HG03558 (cell line): ENCODE data around the gene CRIM1.

Experiments used
- ATAC-seq: cut with Tn5 transposase; IDR thresholded peaks from one replicate; pipeline ENCODE4 v1.9.1; 2021; ENCODE audit warnings: moderate number of reproducible peaks; ENCODE audit not compliant: unreplicated experiment; ENCODE audit errors: extremely low read depth

CRIM1 gene

DNA sequence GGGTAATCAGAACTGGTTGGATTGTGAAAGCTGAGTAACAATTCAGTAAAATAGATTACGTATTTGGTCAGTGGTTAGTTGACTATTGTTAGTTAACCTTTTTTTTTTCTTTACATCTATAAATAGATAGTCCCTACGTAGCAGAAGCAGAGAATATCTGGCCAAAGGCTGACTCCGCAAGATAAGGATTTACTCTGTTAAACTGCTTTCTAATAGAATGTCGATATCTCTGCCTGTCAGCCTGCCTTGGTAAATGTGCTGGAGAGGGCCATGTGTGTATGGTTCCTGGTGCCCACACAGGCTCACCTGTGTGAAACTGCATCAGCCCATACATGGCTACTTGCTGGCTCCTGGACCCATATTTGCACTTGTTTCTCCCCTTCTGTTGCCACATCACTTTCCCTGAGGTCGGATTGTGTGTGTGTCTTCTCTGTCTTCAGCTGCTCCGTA, 94.4 kb downstream of the CRIM1 start:
- ATAC-seq = no peak

DNA sequence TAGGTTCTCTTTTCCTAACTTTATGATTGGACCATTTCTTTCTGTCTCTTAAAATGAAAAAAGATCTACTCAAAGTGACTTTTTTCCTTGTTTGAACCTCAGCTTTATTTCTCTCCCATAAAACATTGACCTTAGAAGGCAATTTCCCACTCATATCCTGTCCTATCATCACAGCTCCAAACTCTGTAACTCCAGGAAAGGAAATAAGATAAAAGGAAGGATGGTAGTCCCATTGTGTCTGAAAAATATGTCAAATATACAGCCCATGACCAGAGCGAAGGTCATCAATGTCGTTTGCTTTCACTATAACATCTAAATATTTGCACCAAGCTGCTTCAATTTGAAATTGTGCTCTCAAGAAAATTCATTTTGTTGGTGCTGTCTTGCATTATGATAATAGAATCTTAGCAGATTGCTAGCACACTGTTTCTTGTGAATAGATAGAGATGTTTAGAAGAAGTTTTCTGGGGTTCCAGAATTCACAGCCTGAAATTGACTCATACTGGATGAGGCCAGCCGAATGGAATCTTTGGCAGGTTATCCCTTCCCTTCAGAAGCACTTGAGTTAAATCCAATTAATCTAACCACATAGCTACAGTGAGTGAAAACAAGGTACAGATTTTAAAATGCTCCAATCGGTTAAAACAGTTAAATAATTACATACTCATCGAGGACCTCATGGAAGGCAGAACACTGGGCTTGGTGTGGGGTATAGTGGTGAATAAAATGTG, 95.1 kb downstream of the CRIM1 start:
- ATAC-seq = no peak

DNA sequence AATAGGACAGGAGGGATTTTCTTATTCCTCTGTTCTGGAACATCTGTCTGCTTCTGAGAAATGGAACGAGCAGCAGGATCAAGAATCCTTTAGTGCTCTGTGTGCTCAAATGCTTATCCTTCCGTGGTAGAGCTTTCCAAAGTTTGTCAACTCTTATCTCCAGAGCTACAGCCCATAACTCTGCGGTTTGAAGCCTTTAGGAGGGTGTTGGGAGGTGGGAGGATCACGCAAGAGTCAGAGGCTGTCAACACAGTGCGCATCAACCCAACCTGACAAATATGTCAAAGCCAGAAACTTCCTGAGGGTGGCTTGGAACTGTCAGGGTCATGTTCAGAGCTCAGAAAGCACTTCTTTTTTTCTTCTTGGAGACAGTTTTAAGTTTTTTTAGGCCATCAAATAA, 95.9 kb downstream of the CRIM1 start:
- no peak for ATAC-seq

DNA sequence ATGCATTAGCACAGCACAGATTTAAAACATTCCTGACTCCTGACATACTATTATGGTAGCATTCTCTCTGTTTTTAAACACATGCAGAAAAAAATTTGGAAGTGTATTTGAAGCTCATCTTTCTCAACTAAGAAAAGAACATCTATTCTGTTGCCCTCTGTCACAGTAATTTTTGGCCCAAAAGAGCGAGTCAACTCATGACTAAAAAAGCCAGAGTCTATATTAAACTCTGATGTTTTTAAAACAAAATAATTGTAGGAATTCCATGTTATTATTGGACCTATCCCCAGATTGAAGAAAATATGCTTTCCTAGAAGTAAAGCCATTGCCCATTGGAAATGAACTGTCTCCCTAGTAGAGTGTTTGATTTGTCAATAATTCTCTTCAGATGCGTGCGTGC, 96.7 kb downstream of the CRIM1 start:
- no peak for ATAC-seq

DNA sequence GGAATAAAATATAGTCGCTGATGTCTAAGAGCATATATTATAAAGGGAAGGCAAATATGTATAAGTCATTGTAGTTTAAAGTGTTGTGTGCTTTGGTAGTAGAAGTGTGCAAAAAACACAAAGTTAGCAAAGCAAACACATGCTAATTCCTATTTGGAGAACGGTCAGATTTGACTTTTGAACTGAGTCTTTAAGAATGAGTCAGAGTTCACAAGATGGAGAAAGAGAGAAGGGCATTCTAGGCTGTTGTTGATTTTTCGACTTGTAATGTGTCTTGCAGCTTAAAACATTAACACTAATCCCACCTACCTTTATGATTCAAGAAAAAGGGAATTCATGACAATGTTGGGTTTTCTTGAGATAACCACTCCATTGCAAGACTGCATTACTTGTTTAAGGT, 98.1 kb downstream of the CRIM1 start:
- ATAC-seq = no peak

DNA sequence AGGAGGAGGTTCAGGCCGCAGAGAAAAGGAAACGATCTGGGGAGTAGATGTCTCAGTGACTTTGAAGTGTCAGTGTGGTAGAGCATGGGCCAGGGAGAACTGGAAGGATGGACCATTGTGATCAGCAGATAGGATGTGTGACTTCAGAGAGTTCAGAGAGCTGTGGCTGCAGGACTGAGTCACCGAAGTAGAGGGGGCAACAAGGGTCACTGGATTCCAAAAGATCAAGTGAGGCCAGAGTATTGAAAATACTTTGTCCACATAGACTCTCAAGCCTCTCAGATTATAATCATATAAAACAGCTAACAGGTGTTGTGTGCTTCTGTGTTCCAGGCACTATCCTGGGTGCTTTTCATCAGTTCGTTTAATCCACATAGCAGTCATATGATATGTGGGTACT, 99.4 kb downstream of the CRIM1 start:
- no peak for ATAC-seq

DNA sequence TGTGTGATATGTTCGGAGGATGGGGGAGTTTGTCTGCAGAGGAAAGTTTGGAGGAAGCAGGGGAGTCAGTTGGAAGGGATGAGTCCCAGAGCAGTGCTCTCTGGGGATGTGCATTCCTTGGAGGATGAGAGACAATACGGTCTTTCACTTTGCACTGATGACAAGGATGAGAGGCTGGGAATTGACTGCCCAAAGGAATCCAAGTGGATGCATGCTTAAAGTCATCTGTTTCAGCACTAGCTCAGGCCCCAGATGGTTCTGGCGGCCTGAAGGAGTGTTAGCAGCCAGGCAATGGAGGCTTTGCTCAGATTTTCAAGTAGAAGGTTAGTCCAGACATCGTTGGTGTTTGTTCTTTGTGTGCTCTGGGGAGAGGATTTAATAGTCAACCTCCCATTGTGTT, 100.2 kb downstream of the CRIM1 start:
- ATAC-seq = no peak

DNA sequence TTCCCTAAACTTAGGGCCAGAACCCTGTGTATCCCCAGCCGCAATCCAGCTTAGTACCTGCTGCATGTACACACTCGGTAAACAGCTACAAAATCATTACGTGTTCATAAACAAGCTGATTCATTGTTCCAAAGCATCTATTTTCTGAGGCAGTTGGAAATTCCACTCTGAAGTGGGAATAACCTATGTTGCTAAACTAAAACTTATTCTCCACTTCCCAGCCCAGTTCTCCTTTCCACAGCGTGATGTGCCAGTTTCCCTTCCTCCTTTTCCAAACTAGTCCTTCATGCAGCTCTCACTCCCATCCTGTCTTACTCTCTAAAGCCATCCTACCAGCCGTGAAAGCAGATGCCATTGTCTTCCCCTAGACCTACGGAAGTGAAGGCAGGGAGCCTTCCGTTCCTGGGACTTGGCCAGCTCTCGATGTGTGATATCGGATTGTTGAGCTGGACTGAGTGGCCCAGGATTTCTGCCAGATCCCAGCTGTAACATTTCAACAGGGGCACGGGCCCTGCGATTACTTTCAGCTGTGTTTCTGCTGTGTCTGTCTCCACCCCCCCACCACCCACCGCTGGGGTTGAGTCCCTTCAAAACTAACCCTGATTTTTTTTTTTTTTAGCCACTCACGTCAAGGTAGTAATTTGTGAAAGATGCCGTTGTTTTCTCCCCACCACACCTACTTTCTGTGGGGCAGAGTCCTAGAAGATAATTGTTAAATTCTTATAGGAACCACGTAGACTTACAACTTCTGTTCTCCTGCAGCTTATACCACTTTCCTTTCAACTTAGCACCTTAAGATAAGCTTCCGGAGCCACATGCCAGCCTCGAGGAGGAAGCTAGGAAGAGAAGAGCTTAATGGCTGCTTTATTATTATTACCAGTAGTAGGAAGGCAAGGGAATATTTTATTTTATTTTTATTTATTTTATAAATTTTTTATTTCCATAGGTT, 100.9 kb downstream of the CRIM1 start:
- no peak for ATAC-seq

DNA sequence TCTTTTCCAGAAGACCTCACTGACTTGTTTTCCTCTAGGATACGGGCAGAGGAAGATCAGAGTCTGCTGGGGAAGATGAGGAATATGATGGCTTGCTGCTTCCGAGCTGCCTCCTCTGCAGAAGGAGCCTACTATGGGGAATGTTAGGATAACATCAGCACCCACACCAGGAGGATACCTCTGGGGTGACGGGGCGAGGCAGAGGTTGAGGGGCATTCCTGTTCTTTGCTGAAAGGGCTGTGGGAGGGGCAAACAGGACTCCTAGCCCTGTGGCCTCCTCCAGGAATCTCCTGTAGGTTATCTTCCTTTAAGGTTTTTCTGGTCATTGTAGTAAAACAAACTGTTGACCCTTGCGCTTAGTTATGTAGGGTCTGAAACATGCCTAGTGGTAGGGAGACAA, 102.5 kb downstream of the CRIM1 start:
- no peak for ATAC-seq

DNA sequence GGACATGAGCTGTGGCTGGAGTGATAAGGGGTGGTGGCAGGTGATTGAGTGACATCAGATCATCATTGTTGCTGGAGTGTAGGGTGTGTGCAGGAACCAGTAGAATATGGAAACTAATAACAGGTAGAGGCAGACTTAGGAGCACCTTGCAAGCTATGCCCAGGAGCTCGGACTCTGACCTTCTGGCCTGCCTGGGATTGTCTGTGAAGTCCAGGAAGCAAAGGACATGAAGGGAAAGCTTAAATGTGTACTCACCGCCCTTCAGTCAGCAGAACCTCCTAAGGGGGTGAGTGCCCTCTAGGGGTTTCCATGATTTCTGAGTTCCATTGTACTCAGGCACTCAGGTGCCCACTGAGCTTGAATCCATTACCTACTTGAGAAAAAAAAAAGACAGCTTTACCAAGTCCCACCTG, 104.2 kb downstream of the CRIM1 start:
- no peak for ATAC-seq

DNA sequence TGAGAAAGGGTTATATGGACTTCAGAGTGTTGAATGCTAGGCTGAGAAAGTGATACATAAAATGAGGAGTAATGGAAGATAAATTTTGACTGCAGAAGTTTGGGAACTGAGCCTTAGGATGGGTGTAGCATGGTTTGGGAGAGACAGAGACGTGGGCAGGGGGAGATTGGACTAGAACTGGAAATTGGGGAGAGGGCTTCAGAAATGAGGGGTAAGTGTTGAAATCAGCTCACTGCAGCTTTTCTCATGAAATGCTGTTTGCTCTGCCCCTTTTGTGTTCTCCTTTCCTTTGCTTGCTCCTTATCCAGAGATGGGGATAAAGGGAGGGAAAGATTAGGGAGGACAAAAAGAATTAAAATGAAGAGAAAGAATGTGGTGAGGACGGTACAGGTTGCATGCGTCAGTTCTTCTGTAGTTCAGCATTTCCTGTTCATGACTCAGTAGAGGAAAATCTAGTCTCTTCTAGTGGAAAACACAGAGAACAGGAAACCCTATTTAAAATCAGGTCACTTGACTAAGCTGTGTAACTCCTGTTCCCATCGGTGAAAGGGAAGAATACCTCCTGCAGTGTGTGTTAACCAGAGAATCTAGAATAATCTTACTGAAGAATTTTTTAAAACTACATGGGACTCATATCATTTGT, 105.6 kb downstream of the CRIM1 start:
- ATAC-seq = no peak

DNA sequence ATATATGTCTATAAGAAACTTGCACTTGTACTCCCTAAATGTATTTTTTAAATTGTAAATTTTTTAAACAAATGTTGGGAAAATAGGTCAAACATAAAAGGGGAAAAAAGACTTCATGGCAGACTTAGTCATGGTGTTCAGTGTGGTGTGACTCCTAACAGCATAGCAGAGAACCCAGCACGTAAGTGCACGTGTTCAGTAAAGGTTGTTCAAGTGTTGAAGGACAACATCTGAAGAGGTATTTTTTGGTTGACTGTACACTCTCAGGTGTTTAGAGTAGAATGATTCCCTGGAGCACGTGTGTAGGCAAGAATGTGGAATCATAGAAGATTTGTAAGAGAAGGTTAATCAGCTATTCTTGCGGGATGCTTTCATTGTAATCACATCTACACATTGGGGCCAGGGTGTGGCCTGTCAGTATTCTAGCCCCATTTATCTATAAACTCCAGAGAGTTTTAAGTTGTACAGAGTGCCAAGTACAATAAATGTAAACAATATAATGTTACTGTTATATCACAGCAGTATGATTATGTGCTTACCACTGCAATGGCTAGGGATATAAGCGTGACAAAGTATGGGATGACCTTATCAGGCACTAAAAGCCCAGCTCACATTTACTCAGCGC, 106.8 kb downstream of the CRIM1 start:
- no peak for ATAC-seq

DNA sequence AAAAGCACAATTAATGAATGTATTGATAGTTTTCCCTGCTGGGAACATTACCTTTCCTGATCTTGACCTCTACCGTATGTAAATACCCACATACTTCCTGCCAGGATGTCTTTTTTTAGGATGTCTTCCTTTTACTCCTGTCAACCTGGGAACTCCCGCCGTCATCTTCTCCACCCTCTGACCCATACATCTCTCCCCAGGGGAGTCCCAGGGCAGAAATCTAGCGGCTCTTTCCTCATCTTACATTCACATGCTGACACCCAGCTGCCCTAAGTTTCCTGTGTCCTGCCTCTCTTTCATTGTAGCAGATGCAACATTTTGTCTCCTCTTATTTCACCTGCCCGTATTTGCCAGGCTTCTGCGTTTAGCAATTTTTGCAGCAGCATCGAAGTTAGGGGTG, 107.8 kb downstream of the CRIM1 start:
- ATAC-seq = no peak

DNA sequence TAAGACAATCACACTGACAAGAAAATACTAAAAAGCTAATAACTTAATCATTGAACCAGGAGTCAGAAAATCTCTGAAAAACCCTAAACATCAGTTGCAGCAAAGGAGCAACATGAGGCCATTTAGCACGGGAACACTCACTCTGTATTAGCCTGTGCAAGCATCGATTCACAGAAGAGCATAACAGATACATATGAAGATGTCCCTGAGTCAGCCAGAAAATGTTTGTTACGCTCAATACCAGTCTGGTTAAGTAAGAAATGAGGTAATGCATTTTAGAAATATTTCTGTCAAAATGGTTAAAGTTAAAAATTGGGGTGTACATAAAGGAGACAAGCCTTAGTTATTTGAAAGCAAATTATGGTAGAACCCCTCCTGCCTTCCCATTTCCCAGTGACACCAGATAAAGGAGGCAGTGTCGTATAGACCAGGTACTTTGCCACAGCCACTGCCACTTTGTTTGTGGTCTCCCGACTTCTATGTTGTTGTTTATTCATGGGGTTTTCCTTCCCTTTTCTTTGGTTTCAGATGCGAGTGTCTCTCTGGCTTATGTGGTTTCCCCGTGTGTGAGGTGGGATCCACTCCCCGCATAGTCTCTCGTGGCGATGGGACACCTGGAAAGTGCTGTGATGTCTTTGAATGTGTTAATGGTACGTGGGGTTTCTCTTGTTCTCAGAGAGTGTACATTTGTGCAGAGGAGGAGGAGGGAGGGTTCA, 108.6 kb downstream of the CRIM1 start:
- no peak for ATAC-seq

DNA sequence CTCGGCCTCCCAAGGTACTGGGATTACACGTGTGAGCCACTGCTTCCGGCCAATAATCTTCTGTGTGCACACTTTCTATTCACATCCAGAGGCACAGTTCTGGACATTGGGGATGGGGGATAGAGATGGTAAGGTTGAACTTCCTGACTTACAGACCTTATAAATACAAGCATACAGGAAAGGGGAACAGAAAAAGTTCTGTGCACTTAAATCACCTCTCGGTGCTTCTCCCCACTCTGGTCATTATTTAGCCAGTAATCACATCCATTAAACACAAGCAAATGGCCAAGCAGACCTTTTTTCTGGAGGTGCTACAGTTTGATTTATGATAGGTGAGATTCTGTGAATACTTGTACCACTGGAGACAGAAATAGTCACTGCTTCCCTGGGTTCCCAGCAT, 110.6 kb downstream of the CRIM1 start:
- no peak for ATAC-seq

DNA sequence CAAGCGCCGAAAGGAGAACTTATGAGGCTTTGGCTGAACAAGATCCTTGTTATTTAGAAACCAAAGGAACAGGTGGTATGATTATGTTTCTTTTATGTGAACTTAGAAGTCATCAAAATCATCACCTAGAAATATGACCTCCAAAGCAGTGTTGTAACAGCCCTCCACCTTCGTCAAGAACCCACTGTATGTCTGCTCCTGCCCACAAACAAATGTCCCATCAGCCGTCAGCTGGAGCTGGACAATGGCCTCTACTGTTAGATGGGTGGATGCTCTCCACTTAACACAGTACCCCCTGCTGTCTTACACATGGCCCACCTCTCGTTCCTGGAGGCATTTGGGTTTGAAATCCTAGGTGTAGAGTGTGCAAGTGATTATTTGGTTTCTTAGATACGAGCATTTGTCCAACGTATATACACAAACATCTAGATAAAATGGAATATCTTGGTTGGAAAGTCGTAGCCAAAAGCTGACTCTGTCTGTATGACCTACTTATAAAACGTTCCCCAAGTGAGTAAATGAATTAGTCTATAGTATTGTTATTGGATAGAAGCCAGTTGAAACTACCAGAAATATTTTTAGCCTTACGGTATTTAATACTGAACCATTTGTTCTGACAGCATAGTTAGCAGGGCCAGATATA, 113.0 kb downstream of the CRIM1 start:
- no peak for ATAC-seq

DNA sequence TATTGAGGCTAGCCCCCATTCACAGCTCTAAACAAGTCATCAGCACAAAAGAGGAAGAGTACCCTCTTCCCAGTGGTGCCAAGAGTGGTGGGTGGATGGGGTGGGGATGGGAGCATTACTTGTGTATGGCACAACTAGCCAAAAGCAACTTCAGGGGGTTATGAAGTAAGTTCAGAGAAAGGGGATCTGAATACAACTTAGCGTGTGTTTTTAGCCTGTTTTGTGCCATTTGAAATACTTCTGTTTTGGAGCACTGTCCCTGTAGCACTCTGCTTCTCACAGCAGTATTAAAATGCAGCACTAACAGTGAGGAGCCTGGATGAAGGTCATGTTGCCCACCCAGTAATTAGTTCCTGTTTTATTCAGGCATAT, 113.5 kb downstream of the CRIM1 start:
- no peak for ATAC-seq

DNA sequence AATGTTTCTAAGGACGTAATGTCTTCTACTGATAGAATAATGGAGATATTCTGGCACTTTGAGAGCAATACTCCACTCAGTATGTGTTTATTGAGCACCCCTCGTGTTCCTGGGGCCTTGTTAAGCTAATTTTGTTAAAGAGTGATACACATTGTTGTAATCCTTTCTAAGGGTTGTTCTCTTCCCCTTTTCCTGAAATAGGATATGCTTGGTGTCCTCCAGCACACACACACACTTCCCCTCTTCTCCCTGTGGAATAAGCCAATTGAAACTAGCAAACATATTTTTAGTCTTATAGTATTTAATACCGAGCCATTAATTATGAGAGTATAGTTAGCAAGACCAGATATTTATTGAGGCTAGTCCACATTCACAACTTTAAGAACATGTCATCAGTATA, 114.1 kb downstream of the CRIM1 start:
- ATAC-seq = no peak

DNA sequence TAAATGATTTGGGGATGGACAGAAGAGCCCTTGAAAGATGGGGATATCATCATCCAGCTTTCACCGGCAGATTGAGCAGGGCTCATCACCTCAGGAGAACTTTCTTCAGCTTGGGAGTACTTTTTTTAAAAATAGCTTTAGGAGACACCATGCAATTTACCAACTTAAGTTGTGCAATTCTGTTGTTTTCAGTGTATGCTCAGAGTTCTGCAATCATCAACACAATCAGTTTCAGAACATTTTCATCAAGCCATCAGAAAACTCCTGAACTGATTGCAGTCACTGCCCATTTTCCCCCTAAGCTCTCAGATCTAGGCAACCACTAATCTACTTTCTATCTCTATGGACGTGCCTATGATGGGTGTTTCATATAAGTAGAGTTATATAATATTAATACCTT, 117.7 kb downstream of the CRIM1 start:
- no peak for ATAC-seq

DNA sequence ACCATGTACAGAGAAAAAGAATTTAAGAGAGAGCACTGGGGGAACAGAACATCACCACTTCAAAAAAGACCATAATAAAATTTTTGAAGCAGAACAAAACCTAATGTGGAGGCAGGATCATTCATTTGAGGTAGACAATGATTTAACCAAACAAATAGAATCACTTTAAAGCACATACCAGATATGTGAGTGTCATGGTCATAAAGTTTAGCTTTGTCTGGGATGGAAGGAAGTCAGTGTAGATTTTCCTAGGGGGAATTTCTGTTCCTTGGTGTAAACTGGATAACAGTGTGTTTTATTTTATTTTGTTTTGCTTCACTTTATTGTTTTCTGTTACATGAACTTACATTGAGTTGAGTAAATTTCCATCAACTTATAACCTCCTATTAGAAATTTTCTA, 120.8 kb downstream of the CRIM1 start:
- no peak for ATAC-seq
